Stimulated activated effector memory CD8-positive, alpha-beta T cell treated with anti-CD3 and anti-CD28 coated beads, Interleukin-12 subunit alpha, Interleukin-12 subunit beta, amount 100 ng/mL, for 72 hours (primary cell): Measurements from ENCODE around the gene CYSTM1.
A peak's percentile ranks its signal among the peaks of the same experiment; 100 is the strongest.
"Not testable (repeated sequence)": the region's sequence is repeated elsewhere in the genome, so short reads cannot be mapped to it uniquely, and the experiment has no call there.

Experiments
- ATAC-seq: fragments of 150-1000 bp; cut with Tn5 transposase; 2 replicates; pipeline ENCODE4 v1.10.0; 2021
- DNase-seq, 2 donors: peaks; one replicate each; pipeline ENCODE4 v3.0.0; 2021 to 2022; ENCODE audit warnings: low spot score in 2 of 2
- H3K27ac Mint-ChIP-seq: one replicate; pipeline ENCODE4 v1.8.0; 2022; ENCODE audit warnings: mild to moderate bottlenecking, mixed read lengths
- H3K36me3 Mint-ChIP-seq: one replicate; pipeline ENCODE4 v1.8.0; 2022; ENCODE audit warnings: mild to moderate bottlenecking, mixed read lengths
- H3K4me1 Mint-ChIP-seq: one replicate; pipeline ENCODE4 v1.8.0; 2022; ENCODE audit warnings: mixed read lengths
- H3K4me3 Mint-ChIP-seq: one replicate; pipeline ENCODE4 v1.8.0; 2022; ENCODE audit warnings: mild to moderate bottlenecking, mixed read lengths
- H3K9me3 Mint-ChIP-seq: one replicate; pipeline ENCODE4 v1.8.0; 2022; ENCODE audit warnings: mixed read lengths

Gene CYSTM1

DNA sequence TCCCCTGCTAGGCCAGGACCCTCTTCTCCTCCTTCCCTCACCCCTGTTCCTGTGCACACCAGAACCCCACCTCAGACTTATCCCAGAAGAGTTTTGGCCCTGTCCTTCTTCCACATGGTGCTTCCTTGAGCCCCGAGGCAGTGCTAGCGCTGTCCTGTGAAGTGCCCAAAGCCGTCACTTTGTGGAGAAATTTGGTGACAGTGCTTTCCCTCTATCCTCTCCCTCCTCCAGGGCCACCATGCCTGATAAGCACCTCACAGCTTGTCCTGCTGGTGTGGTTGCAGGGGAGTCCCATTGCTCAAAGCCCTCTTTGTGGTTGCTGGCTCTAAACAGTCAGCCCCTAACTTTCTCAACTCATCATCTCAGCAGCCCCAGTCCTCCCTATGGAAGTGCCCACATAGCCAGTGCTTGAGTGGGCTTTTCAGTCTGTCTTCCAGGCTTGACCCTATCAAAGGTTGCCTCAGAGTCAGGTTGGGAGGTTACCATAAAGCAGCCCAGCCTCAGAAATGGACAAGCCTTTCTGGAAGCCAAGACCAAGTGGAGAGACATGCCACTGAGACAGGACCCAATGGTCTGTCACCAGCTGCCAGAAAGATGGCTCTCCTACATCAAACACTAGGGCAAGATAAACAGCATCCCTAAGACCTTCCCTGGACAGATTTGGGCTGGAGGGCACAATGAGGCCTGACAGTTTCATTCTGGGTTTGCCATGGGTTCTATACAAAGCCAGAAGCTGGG is 31.3 kb upstream of the CYSTM1 start:
- no peak overlapping the region for H3K4me3 Mint-ChIP-seq
- peak; percentile 2 for ATAC-seq

DNA sequence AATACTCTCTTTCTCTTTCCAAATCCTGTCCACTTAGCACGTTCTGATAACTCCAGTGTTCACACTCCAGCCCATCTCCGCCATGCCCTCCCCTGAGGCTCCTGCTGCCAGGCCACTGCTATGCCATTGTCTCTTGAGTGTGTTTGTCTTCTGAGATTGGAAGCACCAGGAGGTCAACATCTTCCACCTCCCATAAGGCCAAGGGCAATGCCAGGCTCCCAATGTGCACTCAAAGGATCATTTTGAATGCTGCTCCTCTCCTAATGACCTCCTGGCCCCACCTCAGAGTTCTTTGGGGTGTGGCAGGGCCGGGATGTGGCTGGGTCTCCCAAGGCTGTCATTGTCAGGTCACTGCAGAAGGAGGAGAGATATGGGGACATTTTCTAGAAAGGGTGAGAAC is 29.7 kb upstream of the CYSTM1 start:
- peak overlapping the region; percentile 57 for H3K4me3 Mint-ChIP-seq
- H3K27ac Mint-ChIP-seq: peak overlapping the region; percentile 9
- DNase-seq: peak in 1 of 2 donors; percentile 47
- no peaks in the 10 kb centered on the region for H3K36me3 Mint-ChIP-seq
- no peaks in the 10 kb centered on the region for H3K9me3 Mint-ChIP-seq
- no peak for ATAC-seq
- peaks cover 23% of the 10 kb centered on the region for H3K4me1 Mint-ChIP-seq

More for the DNA sequence above, 31.3 kb upstream of the CYSTM1 start:
- H3K27ac Mint-ChIP-seq: no peak overlapping the region
- peak in 1 of 2 donors; percentile 47 for DNase-seq
- H3K36me3 Mint-ChIP-seq: no peaks in the 10 kb centered on the region
- H3K4me1 Mint-ChIP-seq: peaks cover 23% of the 10 kb centered on the region
- H3K9me3 Mint-ChIP-seq: no peaks in the 10 kb centered on the region

DNA sequence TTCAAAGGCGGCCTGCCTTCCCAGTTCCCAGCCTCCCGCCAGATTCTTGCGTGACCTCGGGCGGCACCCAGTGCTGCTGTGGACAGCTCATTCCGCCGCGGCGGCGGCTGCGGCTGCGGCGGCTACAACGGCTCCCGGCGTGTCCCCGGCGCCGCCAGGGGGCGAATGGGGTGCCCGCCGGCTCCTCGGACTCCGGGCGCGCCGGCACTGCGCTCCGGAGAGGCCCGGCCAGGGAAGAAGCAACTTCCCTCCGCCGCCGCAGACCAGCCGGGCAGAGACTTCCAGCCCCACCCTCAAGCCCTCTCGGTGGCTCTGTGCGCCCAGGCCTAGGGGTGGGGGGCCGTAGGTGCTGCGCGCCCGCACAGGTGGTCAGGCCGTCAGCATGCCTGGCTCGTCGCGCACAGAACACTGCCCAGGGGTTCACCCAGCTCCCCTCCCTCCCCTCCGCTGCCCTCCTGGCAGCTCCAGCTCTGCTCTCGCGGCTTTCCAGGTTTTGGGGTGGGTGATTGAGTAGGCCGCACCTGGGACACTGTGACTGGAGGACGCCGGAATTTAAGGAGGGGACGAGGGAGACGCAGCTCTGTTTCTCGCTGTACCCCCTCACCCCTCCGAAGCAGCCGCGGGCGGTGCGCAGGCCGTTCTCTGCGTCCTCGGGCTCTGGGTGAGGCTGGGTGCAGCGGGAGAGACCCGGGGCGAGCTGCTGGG is 29.0 kb upstream of the CYSTM1 start:
- peak; percentile 52 to 71 for DNase-seq
- H3K36me3 Mint-ChIP-seq: no peaks in the 10 kb centered on the region
- ATAC-seq: peak; percentile 78
- H3K27ac Mint-ChIP-seq: no peak overlapping the region
- H3K4me3 Mint-ChIP-seq: peak overlapping the region; percentile 57
- H3K9me3 Mint-ChIP-seq: no peaks in the 10 kb centered on the region
- peaks cover 23% of the 10 kb centered on the region for H3K4me1 Mint-ChIP-seq

DNA sequence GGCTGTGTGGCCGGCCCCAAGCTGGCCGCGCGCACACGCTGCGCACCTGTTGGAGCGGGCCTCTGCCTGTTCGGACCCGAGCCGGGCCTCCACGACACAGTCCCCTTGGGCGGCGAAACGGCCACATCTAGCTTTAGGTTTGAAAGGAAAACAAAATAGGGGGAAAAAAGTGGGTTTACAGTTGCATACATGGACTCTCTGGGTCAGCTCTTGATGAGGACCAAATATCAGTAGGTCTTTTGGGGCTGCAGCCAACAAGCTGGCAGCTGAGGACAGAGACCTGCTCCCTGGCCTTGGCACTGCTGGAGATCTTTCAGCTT is 28.5 kb upstream of the CYSTM1 start:
- Mint-ChIP-seq H3K27ac (no peak overlapping the region), H3K4me1 (peaks cover 23% of the 10 kb centered on the region), H3K4me3 (peak overlapping the region; percentile 57), H3K36me3 (no peaks in the 10 kb centered on the region), H3K9me3 (no peaks in the 10 kb centered on the region)
- DNase-seq (no peak), ATAC-seq (no peak)

DNA sequence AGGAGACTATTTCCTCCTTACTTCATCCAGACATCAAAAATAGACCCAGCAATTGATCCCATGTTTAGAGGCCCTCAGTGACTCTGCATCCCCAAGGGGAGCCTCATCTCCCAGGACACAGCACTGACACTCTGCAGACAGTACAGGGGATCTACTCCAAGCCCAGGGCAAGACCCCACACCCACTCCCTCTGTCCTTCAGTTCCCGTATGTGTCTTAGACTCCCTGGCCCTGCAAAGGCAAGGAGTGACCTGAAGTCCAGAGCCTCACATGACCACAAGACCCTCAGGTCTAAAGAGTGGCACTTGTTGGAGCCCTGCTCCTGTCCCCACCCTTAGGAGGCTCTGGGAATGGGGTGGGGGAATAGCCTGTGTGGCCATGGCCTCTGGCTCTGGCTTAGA is 27.5 kb upstream of the CYSTM1 start:
- no peaks in the 10 kb centered on the region for H3K9me3 Mint-ChIP-seq
- H3K4me1 Mint-ChIP-seq: peaks cover 27% of the 10 kb centered on the region
- H3K27ac Mint-ChIP-seq: no peak overlapping the region
- ATAC-seq (no peak), DNase-seq (no peak)
- H3K4me3 Mint-ChIP-seq: no peak overlapping the region
- H3K36me3 Mint-ChIP-seq: no peaks in the 10 kb centered on the region

DNA sequence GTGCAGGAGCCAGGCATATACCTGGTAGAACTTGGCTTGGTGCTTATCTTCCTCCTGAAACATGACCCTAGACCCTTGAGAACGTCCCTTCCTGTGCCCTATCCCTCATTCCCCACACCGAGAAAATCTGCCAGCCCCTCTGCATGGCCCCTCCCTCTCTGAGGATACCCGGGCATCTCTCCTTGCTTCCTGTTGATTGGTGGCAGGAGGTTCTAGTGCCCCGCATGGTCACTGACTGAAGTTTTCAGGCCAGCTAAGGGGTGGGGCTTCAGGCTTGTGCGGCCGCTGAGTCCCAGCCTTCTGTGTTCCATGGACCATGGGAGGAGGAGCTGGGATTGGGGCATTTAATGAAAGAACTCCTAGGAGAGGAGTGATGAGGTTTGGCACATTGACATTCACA is 26.5 kb upstream of the CYSTM1 start:
- ATAC-seq: no peak
- Mint-ChIP-seq H3K4me3 (no peak overlapping the region), H3K27ac (no peak overlapping the region), H3K9me3 (no peaks in the 10 kb centered on the region), H3K36me3 (no peaks in the 10 kb centered on the region), H3K4me1 (peaks cover 26% of the 10 kb centered on the region)
- no peak for DNase-seq

DNA sequence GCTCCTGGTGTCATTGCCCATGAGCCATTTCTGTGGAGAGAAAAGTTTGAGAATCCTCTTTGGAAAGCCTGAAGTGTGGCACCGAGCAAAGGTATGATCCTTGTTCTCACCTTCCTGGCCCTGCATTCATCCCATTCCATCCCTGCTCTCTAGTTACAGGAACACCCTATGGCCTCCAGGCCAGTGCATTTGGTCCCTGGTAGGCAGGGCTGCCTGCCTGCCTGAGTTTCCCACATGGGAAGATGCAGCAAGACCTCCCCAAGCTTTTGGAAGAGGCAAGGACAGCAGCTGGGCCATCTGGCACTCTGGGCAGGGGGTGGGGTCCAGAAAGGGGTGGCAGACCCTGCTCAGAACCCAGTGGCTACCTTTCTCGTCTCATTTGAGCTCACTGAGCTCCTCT is 24.8 kb upstream of the CYSTM1 start:
- no peak overlapping the region for H3K4me3 Mint-ChIP-seq
- DNase-seq (no peak), ATAC-seq (no peak)
- H3K36me3 Mint-ChIP-seq: no peaks in the 10 kb centered on the region
- no peaks in the 10 kb centered on the region for H3K9me3 Mint-ChIP-seq
- H3K27ac Mint-ChIP-seq: no peak overlapping the region
- H3K4me1 Mint-ChIP-seq: peaks cover 9% of the 10 kb centered on the region

DNA sequence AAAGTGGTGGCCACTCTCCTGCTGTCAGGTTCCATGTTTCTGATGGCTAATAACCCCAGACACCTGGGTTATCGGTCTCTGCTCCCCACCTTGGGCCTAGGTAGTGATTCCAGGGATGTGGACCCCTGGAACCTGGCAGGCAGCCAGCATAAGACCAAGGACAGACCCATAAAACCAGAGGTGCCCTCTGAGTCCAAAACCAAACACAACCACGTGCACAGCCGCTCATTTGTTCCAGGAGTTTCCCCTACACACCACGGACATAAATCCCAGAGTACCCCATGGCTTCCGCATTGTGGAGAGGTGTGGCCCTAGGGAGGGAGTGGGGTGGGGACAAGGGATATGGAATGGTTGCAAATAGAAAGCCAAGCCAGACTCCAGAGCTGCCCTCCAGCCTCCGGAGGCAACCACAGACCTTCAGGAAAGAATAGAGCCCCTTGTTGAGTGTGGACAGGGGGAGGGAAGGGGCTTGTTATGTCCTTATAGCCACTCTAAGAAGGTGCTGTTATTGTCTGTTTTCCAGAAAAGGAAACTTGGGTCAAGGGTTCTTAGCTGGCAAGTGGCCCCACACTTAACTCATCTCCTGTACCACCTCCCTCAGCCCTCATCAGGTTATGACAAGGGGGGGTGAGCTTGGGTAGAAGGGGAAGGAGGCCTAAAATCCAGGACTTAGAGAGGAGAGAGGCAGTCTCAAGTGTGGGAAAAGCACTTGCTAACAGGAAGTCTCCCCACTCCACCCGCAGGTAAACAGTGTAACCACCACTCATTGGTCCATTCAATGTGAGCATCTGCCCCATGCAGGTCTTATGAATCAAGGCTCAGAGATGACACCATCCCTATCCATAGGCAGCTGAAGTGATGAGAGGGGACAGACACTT is 23.6 kb upstream of the CYSTM1 start:
- H3K9me3 Mint-ChIP-seq: no peaks in the 10 kb centered on the region
- H3K4me3 Mint-ChIP-seq: no peak overlapping the region
- H3K27ac Mint-ChIP-seq: no peak overlapping the region
- ATAC-seq (no peak), DNase-seq (no peak)
- peaks cover 4% of the 10 kb centered on the region for H3K4me1 Mint-ChIP-seq
- no peaks in the 10 kb centered on the region for H3K36me3 Mint-ChIP-seq

DNA sequence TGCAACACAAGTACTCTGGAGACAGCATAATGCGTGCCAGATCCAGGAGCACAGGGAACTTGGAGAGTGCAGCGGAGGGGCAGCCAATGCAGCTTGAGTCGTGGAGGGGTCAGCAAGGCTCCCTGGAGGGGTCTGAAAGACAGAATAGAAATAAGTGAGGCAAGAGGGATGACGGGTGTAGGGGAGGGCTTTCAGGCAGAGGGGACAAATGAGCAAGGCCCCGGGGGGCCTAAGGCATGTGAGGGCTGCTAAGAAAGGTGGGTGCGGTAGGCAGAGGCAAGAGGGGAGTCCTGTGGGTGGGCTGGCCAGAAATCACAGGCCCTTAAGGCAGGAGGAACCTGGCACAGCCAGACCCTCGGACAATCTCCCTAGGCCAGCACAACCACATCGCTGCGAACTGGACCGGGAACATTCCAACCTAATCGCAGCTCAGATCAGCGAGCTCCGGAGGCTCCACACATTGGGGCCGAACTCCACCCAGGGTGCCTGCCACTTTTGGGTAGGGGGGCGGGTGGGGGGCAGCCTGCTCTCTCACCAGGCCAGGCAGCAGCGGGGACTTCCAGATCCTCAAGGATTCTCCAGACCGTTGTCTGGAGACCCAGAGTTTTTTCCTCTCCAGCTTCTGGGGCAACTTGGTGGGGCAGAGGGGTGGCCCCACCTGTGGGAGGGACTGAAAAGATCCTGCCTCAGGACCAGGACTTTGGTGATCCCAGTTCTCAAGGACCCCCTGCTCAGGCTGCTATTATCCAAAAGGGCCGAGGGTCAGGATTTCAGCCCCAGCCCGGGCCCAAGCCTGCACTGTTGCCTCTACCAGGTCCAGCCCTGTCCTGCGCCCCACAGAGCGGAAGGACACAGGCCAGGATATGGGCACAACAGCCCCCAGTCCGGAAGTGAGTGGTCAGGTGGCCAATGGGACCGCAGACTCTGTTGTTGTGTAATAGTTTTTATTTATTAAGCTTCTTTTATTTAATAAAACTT is 22.7 kb upstream of the CYSTM1 start:
- peaks cover 12% of the 10 kb centered on the region for H3K4me1 Mint-ChIP-seq
- ATAC-seq: no peak
- no peak overlapping the region for H3K4me3 Mint-ChIP-seq
- H3K36me3 Mint-ChIP-seq: no peaks in the 10 kb centered on the region
- no peak for DNase-seq
- H3K27ac Mint-ChIP-seq: no peak overlapping the region
- H3K9me3 Mint-ChIP-seq: no peaks in the 10 kb centered on the region

DNA sequence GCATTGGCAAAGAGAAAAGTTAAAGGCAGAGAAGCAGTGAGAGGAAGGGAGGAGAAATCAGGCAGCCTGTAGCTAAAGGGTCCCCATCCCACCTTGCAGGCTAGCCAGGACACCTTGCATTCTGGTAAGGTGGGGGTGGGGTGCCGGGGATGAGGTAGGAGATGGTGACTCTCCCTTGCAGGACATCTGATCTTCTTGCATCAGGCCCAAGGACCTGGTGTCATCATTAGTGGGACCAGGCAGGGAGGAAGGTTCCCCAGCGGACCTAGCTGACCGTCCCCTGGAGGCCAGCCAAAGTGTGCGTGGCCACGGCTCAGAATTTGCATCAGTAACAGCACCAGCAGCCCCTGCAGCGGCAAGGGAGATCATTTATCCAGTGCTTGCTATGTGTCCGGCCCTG is 21.7 kb upstream of the CYSTM1 start:
- H3K36me3 Mint-ChIP-seq: no peaks in the 10 kb centered on the region
- no peak overlapping the region for H3K4me3 Mint-ChIP-seq
- DNase-seq (no peak), ATAC-seq (no peak)
- peaks cover 13% of the 10 kb centered on the region for H3K4me1 Mint-ChIP-seq
- H3K9me3 Mint-ChIP-seq: no peaks in the 10 kb centered on the region
- H3K27ac Mint-ChIP-seq: no peak overlapping the region

DNA sequence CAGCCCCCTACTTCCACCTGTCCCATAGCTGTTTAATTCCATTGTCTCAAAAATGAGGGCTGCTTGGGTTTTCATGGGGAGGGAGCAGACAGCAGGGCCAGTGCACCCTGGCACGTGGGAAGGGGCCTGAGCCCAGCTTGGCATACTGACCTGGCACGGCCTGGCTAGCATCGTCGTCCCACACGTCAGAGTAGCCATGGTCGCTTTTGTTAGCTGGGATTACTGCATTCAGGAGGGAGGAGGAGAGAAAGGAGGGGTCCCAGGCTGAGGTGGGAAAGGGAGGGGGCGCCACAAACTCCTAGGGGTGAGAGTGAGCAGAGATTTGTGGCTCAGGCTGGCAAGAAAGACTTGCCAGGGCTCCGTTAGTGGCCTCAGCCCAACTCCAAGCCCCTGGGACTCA is 21.1 kb upstream of the CYSTM1 start:
- H3K4me1 Mint-ChIP-seq: peaks cover 13% of the 10 kb centered on the region
- no peak overlapping the region for H3K4me3 Mint-ChIP-seq
- H3K9me3 Mint-ChIP-seq: no peaks in the 10 kb centered on the region
- no peaks in the 10 kb centered on the region for H3K36me3 Mint-ChIP-seq
- H3K27ac Mint-ChIP-seq: no peak overlapping the region
- DNase-seq (no peak), ATAC-seq (no peak)

DNA sequence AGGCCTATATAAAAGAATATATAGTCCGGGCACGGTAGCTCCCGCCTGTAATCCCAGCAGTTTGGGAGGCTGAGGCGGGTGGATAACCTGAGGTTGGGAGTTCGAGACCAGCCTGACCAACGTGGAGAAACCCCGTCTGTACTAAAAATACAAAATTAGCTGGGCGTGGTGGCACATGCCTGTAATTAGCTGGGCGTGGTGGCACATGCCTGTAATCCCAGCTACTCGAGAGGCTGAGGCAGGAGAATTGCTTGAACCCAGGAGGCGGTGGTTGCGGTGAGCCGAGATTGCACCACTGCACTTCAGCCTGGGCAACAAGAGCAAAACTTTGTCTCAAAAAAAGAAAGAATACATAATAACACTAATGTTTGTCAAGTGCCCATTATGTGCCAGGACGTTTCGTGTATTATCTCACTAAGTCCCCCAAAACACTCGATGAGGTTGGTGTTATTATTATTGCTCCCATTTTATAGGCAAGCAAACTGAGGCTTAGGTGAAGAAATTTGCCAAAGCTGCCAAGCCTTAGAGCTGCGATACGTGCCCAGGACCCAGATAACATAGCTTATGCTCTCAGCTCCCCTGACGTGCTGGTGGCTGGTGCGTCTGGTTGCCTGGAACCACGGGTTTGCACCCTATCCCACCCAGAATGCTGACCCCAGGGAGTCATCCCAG is 20.1 kb upstream of the CYSTM1 start:
- H3K36me3 Mint-ChIP-seq, ATAC-seq, H3K4me3 Mint-ChIP-seq, H3K27ac Mint-ChIP-seq, H3K9me3 Mint-ChIP-seq, DNase-seq: not testable (repeated sequence)
- peaks cover 13% of the 10 kb centered on the region for H3K4me1 Mint-ChIP-seq

DNA sequence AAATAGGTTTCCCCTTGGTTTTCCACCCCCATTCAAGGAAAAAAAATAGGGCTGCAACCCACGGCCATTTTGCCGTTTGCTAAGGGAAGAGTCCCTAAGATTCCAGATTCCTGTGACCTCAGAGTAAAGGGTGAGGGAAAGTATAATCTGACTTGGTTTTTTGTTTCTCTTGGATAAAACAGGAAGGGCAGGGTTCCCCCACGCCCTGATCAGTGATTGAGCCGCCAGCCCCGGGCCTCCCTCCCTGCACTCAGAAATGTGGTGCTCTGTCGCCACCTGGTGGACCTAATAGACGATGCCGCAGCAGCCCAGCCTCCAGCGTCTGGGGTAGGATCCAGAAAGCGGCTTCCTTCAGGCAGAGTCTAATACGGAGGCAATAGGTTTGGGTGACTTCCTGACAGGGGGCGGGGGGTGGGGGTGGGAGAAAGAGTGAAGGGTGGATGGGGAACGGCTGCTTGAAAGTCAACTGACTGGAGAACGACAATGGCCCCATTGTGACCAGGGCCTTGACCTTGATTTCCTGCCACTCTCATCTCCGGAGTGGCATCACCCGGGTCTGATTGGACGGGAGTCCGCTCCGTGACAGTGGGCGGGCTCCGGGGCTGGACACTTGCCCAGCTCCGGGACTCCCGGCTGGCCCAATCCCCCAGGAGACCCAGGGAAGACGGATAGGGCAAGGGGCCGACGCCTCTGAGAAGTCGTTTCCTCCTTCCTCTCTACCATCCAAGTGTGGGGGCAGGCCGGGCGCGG is 17.8 kb upstream of the CYSTM1 start:
- DNase-seq (peak; percentile 92 to 94), ATAC-seq (peak; percentile 98)
- no peaks in the 10 kb centered on the region for H3K36me3 Mint-ChIP-seq
- H3K4me3 Mint-ChIP-seq: peak overlapping the region; percentile 53
- no peaks in the 10 kb centered on the region for H3K9me3 Mint-ChIP-seq
- H3K4me1 Mint-ChIP-seq: peaks cover 9% of the 10 kb centered on the region
- peak overlapping the region; percentile 78 for H3K27ac Mint-ChIP-seq
